Measurements from ENCODE around the gene PER1.
"Not testable (repeated sequence)": the region's sequence is repeated elsewhere in the genome, so short reads cannot be mapped to it uniquely, and the experiment has no call there.

PER1 gene

GRCh38 chr17:8120520-8121406 is 31.4 kb downstream of the PER1 start:
- DNase-seq, result peak; percentile 74 to 84

DNA sequence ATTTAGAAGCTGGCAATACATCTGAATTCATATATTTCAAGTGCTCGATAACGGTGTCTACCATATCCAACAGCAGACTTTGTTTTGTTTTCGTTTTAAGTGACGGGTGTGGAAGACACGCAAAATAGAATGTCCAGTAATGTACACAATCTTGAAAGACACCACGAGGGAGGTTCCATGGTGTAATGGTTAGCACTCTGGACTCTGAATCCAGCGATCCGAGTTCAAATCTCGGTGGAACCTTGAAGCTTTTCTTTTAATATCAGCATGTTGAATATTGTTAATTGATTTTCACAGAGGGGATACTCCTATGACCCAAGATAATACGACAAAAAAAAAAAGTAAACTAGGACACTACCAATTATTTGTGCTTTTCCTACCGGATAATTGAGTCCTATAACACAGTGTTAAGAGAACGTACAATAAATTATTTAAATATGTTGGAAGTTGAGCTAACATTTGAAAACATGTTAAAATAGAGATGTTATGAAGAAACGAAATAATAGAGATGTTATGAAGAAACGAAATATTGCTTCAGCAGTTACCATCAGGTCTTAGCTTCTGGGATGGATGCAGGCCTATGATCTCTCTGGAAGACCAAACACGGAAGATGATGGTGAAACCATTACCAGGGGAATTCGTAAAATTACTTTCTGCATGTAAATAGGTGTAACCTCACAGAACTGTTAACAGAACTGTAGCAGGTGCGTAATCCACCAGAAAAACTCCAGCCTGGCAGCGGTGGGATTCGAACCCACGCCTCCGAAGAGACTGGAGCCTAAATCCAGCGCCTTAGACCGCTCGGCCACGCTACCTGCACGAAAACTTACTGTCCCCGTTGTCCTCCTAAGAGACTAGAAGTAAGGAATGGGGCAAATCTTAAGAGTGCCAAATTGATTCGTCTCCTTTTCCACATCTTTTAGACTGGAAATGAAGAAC is 32.4 kb downstream of the PER1 start:
- DNase-seq, result peak; percentile 93 to 94

GRCh38 chr17:8118769-8119580 is 33.2 kb downstream of the PER1 start:
- DNase-seq, result peak; percentile 85 to 95

- DNase-seq, result no peak
Measured at GRCh38 chr17:8117980-8118768, 34.0 kb downstream of the PER1 start, which contains the start of gene ALOXE3. Gene ALOXE3 (minus strand): TSS chr17:8118514. CDS start chr17:8117990, 524 bp downstream.

DNA sequence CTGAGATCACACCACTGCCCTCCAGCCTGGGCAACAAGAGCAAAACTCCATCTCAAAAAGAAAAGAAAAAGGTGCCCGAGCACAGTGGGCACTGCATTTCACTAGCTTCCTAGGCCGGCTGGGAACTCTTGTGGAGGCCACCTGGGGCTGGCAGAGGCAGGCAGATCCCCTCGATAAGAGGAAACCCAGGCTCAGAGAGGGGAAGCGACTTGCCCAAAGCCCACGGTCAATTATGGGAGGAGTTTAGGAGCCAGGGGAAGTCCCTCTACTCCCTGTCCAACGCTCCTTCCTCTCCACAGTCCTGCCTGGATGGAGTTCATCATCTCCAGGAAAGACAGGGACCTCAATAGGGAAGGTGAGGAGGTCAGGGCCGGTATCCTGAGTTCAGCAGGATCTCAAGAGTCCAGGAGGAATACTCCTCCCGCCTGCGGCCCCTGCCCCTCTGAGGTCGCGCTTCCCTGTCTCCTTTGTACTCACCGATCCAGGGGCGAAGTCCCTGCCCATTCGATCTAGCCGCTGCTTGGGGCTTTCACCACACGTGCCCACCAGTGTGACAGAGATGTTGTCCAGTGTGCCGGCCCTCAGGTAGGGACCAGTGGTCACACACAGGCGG is 34.7 kb downstream of the PER1 start:
- DNase-seq, result no peak

- no peak for DNase-seq
Measured at GRCh38 chr17:8116776-8117175, 35.4 kb downstream of the PER1 start.

DNA sequence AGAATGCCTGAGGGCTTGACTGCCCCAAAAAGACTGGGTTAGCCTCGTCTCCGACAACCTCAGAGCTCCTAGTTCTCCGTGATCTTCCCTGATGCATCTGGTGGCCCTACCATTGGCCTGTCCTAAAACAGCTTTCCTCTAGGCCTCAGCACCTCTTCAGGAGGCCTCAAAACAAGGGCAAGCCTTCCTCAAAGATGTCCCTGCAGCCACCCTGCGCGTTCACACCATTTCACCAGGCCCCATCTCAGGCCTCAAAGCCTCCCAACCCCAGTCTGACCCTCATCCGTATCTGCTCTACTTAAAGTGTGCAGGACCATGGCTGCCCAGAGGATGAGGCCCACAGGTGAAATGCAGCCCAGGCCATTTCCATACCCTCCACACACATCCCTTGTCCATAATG is 41.3 kb downstream of the PER1 start:
- DNase-seq, result no peak

DNA sequence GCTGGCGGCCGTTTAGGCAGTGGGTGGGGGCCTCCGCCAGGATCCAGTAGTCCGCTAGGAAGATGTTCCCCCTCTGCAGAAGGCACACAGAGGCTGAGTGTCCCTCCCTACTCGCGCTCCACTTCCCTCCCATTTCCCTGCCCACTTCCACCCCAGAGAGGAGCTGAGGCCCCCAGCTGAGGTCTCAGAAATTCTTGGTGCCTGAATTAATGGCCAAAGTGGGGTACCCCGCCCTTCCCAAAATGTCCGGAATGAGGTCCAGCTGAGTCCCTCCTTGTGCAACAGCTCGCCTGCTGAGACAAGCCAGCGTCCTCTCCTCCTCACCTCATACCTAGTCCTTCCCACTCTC is 41.8 kb downstream of the PER1 start:
- no peak for DNase-seq

GRCh38 chr17:8109661-8110455 is 42.3 kb downstream of the PER1 start:
- DNase-seq, result peak in 1 of 2 experiments; percentile 15

- DNase-seq, result no peak
Measured at GRCh38 chr17:8108972-8109660, 43.1 kb downstream of the PER1 start.

GRCh38 chr17:8106980-8107379 is 45.2 kb downstream of the PER1 start:
- not testable (repeated sequence) for DNase-seq

DNA sequence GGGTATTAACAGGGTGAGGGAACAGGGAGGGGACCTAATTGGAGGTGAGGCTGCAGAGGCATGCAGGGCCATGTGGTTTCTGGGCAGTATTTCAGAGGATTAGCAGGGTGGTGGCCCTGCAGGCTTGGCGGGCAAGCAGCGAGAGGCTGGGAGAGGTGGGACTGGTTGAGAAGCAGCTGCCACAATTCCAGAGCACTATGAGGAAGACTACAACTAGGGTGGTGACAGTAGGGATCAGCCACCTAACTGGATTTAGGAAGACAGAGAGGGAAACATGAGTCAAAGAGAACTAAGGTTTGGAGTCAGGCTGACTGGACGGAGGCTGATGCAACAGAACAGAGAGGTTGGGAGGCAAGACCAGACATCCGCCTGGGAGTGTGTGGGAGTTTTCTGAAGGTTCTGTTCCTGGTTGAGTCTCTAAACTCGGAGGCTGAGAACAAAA is 46.2 kb downstream of the PER1 start:
- no peak for DNase-seq

DNA sequence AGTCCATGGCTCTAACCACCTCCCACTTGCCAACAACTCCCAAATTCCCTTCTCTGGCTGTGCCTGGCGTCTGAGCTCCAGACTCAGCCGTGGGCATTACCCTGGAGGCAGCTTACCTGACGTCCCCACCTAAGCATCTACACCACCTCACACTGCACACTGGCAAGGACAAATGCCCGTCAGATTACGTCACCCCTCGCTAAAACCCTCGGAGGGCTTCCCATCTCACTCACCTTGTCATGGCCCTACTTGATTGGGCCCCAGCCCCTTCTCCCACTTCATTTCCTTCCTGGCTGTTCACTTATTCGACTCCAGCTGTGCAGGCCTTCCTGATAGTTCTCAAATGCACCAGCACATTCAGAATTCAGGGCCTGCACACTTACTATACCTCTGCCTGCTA is 47.3 kb downstream of the PER1 start:
- DNase-seq, result no peak

DNA sequence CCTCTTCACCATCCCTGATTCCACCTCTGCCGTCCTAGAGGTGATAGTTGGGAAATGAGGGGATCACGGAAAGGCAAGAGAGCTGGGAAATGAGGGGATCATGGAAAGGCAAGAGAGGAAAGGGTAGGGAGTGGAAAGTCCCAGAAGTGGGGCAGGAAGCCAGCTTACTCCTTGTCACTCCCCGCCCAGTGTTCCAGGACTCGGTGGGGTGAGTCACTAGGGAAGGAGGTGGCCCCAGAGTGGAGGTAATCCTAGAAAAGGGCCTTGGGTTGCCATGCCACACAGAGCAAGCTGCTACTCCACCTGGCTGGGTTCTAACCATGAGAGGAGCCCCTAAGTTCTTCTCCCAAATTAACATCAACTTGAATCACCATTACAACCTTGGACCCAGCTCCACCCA is 48.7 kb downstream of the PER1 start:
- DNase-seq, result no peak

DNA sequence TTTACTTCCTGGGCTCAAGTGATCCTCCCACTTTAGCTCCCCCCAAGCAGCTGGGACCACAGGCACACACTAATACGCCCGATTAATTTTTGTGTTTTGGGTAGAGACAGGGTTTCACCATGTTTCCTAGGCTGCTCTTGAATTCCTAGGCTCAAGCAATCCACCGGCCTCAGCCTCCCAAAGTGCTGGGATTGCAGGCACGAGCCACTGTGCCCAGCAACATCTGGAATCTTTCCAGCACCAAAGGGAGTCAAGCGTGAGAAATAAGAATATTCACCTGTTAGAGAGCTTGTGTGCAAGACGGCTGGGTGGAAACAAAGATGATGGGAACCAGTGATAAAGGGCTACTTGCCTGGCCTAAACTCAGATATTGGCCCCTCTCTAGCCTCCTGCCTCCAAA is 50.5 kb downstream of the PER1 start:
- no peak for DNase-seq

GRCh38 chr17:8100763-8101162 is 51.4 kb downstream of the PER1 start:
- no peak for DNase-seq

GRCh38 chr17:8100111-8100510 is 52.1 kb downstream of the PER1 start:
- no peak for DNase-seq

DNA sequence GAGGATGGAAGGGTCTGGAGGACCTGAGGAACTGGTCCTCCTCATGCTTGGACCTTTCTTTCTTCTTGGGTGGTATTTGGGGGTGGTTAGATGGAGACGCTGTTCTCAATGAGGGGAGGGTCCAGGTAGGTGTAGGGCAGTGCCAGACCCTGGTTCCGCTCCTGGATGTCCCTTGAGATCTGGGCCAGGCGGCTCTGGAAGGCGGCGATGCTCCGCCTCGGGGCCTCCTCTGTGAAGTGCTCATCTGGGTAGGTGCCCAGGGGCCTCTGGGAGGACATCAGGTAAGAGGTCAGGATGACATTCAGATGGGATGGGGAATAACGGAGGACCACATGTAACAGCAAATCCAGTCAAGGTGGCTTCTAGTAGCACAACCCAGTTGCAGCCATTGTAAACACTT is 55.7 kb downstream of the PER1 start:
- DNase-seq, result no peak

DNA sequence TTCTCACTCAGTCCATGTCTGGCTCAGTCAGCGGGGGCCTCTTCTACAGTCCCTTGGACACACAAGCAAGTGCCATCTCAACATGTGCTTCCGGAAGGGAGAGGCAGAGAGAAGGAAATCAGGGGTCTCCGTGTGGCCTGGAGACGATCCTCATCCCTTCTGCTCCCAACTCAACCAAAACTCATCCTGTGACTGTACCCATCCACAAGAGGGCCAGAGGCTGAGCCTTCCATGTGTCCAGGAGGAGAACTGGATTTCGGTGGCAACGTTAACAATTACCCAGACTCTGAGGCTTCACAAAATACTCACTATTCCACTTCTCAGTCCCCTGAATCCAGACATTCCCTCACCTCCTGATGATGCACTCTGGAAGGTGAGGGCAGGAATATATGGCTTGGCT is 56.8 kb downstream of the PER1 start:
- DNase-seq, result no peak
